Osteoblast (primary cell): Measurements from ENCODE around the gene PACC1. TPM values are rescaled to one million over a fixed set of nuclear protein-coding genes. Genes with fewer than 3 reads are reported as not detected.

Experiments
- DNase-seq: peaks from one replicate; pipeline ENCODE4 v3.0.0; 2011; ENCODE audit warnings: low spot score, mixed read lengths; ENCODE audit not compliant: insufficient read length; ENCODE audit errors: missing footprints
- H2AFZ ChIP-seq: 2 replicates; pipeline ENCODE4 v1.6.0; 2011; ENCODE audit warnings: mild to moderate bottlenecking, low read length
- H3K27ac ChIP-seq: 2 replicates; pipeline ENCODE4 v1.5.1; 2011; ENCODE audit warnings: mild to moderate bottlenecking, low read depth, low read length, moderate library complexity
- H3K27me3 ChIP-seq: 2 replicates; pipeline ENCODE4 v1.6.0; 2012; ENCODE audit warnings: mild to moderate bottlenecking, control low read depth, inconsistent platforms, low read length, moderate library complexity; ENCODE audit not compliant: insufficient read depth
- H3K36me3 ChIP-seq: 2 replicates; pipeline ENCODE4 v1.5.1; 2011; ENCODE audit warnings: mild to moderate bottlenecking, low read length, control low read depth, moderate library complexity; ENCODE audit not compliant: insufficient read depth
- H3K4me1 ChIP-seq: 2 replicates; pipeline ENCODE4 v1.5.1; 2011; ENCODE audit warnings: mild to moderate bottlenecking, low read length, control low read depth, moderate library complexity; ENCODE audit not compliant: insufficient read depth
- H3K4me2 ChIP-seq: 2 replicates; pipeline ENCODE4 v1.6.0; 2011; ENCODE audit warnings: mild to moderate bottlenecking, low read length; ENCODE audit not compliant: insufficient read depth
- H3K4me3 ChIP-seq: fragments of 200-600 bp; sonication (generic); 3 replicates; pipeline ENCODE4 v1.5.1; 2012; ENCODE audit warnings: mild to moderate bottlenecking, low read length, inconsistent platforms; ENCODE audit not compliant: insufficient read depth
- H3K79me2 ChIP-seq: 2 replicates; pipeline ENCODE4 v1.6.0; 2012; ENCODE audit warnings: mild to moderate bottlenecking, low read length, control low read depth, inconsistent platforms; ENCODE audit not compliant: insufficient read depth
- H3K9me3 ChIP-seq: 2 replicates; pipeline ENCODE4 v1.5.1; 2011; ENCODE audit warnings: low read depth, low read length, control low read depth
- H4K20me1 ChIP-seq: 2 replicates; pipeline ENCODE4 v1.6.0; 2012; ENCODE audit warnings: mild to moderate bottlenecking, low read length, control low read depth; ENCODE audit not compliant: insufficient read depth
- CTCF ChIP-seq: IDR thresholded peaks from 2 replicates; pipeline ENCODE4 v1.5.1; 2011; ENCODE audit warnings: mild to moderate bottlenecking, low read depth, low read length, moderate library complexity; ENCODE audit errors: extremely low read depth
- total RNA-seq: library from RNA; depleted of rRNA; stranded (reverse); fragments of >200 nt; gene quantifications from 2 replicates; pipeline ENCODE4 v1.2.3, GENCODE V29; 2012

PACC1 gene
- total RNA-seq, 1 donor = 6.5 TPM

GRCh38 chr1:212402666-212403321 is 11.9 kb downstream of the PACC1 start:
- no peak overlapping the region for H3K4me2 ChIP-seq

GRCh38 chr1:212401838-212402582 is 12.7 kb downstream of the PACC1 start:
- Histone ChIP-seq H3K36me3 (peaks cover 2% of the 10 kb centered on the region), H3K27ac (no peak overlapping the region)

More at GRCh38 chr1:212402666-212403321, 11.9 kb downstream of the PACC1 start:
- DNase-seq = no peak
- Histone ChIP-seq H2AFZ (no peak overlapping the region), H3K4me1 (peaks cover 3% of the 10 kb centered on the region), H3K27ac (no peak overlapping the region), H4K20me1 (peaks cover 2% of the 10 kb centered on the region), H3K27me3 (no peaks in the 10 kb centered on the region), H3K79me2 (no peaks in the 10 kb centered on the region), H3K4me3 (no peak overlapping the region), H3K9me3 (no peaks in the 10 kb centered on the region), H3K36me3 (peaks cover 5% of the 10 kb centered on the region)
- no peak for TF ChIP-seq CTCF

GRCh38 chr1:212401042-212401441 is 13.6 kb downstream of the PACC1 start:
- peaks cover 5% of the 10 kb centered on the region for H3K9me3 ChIP-seq
- no peak overlapping the region for H3K4me3 ChIP-seq
- TF ChIP-seq CTCF = no peak
- no peak overlapping the region for H3K27ac ChIP-seq
- no peaks in the 10 kb centered on the region for H3K27me3 ChIP-seq
- no peak for DNase-seq
- H3K36me3 ChIP-seq = no peaks in the 10 kb centered on the region
- H3K4me1 ChIP-seq = peaks cover 3% of the 10 kb centered on the region
- peaks cover 2% of the 10 kb centered on the region for H4K20me1 ChIP-seq
- H3K79me2 ChIP-seq = no peaks in the 10 kb centered on the region
- H3K4me2 ChIP-seq = no peak overlapping the region
- no peak overlapping the region for H2AFZ ChIP-seq

More at GRCh38 chr1:212401838-212402582, 12.7 kb downstream of the PACC1 start:
- Histone ChIP-seq H3K4me2 (no peak overlapping the region), H3K79me2 (no peaks in the 10 kb centered on the region), H4K20me1 (peaks cover 2% of the 10 kb centered on the region), H3K4me1 (peaks cover 3% of the 10 kb centered on the region), H3K9me3 (peaks cover 5% of the 10 kb centered on the region), H3K27me3 (no peaks in the 10 kb centered on the region), H2AFZ (no peak overlapping the region), H3K4me3 (no peak overlapping the region)
- TF ChIP-seq CTCF = no peak
- no peak for DNase-seq

GRCh38 chr1:212397171-212397570 is 17.5 kb downstream of the PACC1 start:
- no peak for TF ChIP-seq CTCF
- no peaks in the 10 kb centered on the region for H3K27me3 ChIP-seq
- H3K9me3 ChIP-seq = peaks cover 5% of the 10 kb centered on the region
- H3K4me3 ChIP-seq = no peak overlapping the region
- DNase-seq = no peak
- H3K79me2 ChIP-seq = no peaks in the 10 kb centered on the region
- no peaks in the 10 kb centered on the region for H3K36me3 ChIP-seq
- H3K4me1 ChIP-seq = peaks cover 3% of the 10 kb centered on the region
- peaks cover 2% of the 10 kb centered on the region for H4K20me1 ChIP-seq
- H2AFZ ChIP-seq = no peak overlapping the region
- no peak overlapping the region for H3K27ac ChIP-seq
- no peak overlapping the region for H3K4me2 ChIP-seq
